Measurements from ENCODE around the gene EDRF1.

Gene EDRF1

GRCh38 chr10:125689955-125690569, 29.4 kb upstream of the EDRF1 start (continued):
- no peak for TF ChIP-seq ZNF148 (tag by site-specific recombination; IDR thresholded peaks at IDR 0.05; ENCODE audit: borderline replicate concordance)
- TF ChIP-seq GLI4 (tag by site-specific recombination; IDR thresholded peaks at IDR 0.05), result no peak
- no peak for TF ChIP-seq ZNF416 (tag by site-specific recombination; IDR thresholded peaks at IDR 0.05)
- TF ChIP-seq ZBTB49 (tag by site-specific recombination; IDR thresholded peaks at IDR 0.05; ENCODE audit: low read depth), result no peak
- peak; percentile 34; the same call in 1 of the 2 replicates for TF ChIP-seq TSHZ1 (tag by site-specific recombination; IDR thresholded peaks at IDR 0.05; ENCODE audit: borderline replicate concordance)
- TF ChIP-seq INSM2 (tag by site-specific recombination; IDR thresholded peaks at IDR 0.05), result no peak
- TF ChIP-seq OVOL3 (tag by site-specific recombination; IDR thresholded peaks at IDR 0.05), result 0 out of 2 replicates have a peak, but pooled peaks have one; percentile 34
- TF ChIP-seq SP3 (tag by site-specific recombination; IDR thresholded peaks at IDR 0.05), result no peak
- TF ChIP-seq PRDM4 (tag by site-specific recombination; IDR thresholded peaks at IDR 0.05), result peak; percentile 54; the same call in 1 of the 2 replicates
- TF ChIP-seq ZNF670 (tag by site-specific recombination; IDR thresholded peaks at IDR 0.05; ENCODE audit: low read depth), result no peak
- no peak for TF ChIP-seq ZFP69B (tag by site-specific recombination; IDR thresholded peaks at IDR 0.05)
- TF ChIP-seq ZNF362 (tag by site-specific recombination; IDR thresholded peaks at IDR 0.05), result no peak
- TF ChIP-seq ZNF221 (tag by site-specific recombination; IDR thresholded peaks at IDR 0.05; ENCODE audit: borderline replicate concordance), result no peak
- no peak for TF ChIP-seq ZNF223 (tag by site-specific recombination; IDR thresholded peaks at IDR 0.05)
- TF ChIP-seq ZNF426 (tag by site-specific recombination; IDR thresholded peaks at IDR 0.05), result no peak
- TF ChIP-seq ZNF777 (tag by site-specific recombination; IDR thresholded peaks at IDR 0.05; ENCODE audit: borderline replicate concordance), result no peak
- TF ChIP-seq ZNF654 (tag by site-specific recombination; IDR thresholded peaks at IDR 0.05; ENCODE audit: low read depth), result no peak
- TF ChIP-seq WT1 (tag by site-specific recombination; IDR thresholded peaks at IDR 0.05), result 0 out of 2 replicates have a peak, but pooled peaks have one; percentile 37
- 0 out of 2 replicates have a peak, but pooled peaks have one; percentile 42 for TF ChIP-seq IKZF3 (tag by site-specific recombination; IDR thresholded peaks at IDR 0.05)
- TF ChIP-seq ZNF610 (tag by site-specific recombination; IDR thresholded peaks at IDR 0.05; ENCODE audit: borderline replicate concordance), result no peak
- no peak for TF ChIP-seq ZNF18 (tag by site-specific recombination; IDR thresholded peaks at IDR 0.05)
- 0 out of 2 replicates have a peak, but pooled peaks have one; percentile 34 for TF ChIP-seq ZNF2 (tag by site-specific recombination; IDR thresholded peaks at IDR 0.05)
- TF ChIP-seq MEIS1 (CRISPR knock-in tag; IDR thresholded peaks at IDR 0.05; ENCODE audit: borderline replicate concordance), result no peak

All from HEK293 (cell line).